ENCODE measurements around the gene APOL1.

- no peak for TF ChIP-seq EZH2 (IDR thresholded peaks at IDR 0.05)
- TF ChIP-seq CTCF (IDR thresholded peaks at IDR 0.05 in 2 of 3, conservative IDR thresholded peaks at IDR 0.05 in 1 of 3; ENCODE audit: borderline replicate concordance in 1 of 3, insufficient read depth in 1 of 3, low read depth in 2 of 3, low read length in 2 of 3), result no peak
These were observed 44.0 kb upstream of the APOL1 start for GRCh38 chr22:36208914-36209313.

All from HCT116 (cell line).